Measurements from ENCODE around the gene COL5A2.
A peak's percentile ranks its signal among the peaks of the same experiment; 100 is the strongest.

COL5A2 gene

GRCh38 chr2:189137519-189137918 is 42.0 kb downstream of the COL5A2 start:
- no peak for DNase-seq (ENCODE audit: low read depth)

GRCh38 chr2:189134485-189134884 is 45.1 kb downstream of the COL5A2 start:
- no peak for TF ChIP-seq CTCF (conservative IDR thresholded peaks at IDR 0.05; ENCODE audit: control insufficient read depth, insufficient read depth, low read depth, low read length)

More at GRCh38 chr2:189137519-189137918, 42.0 kb downstream of the COL5A2 start:
- no peak for TF ChIP-seq CTCF (conservative IDR thresholded peaks at IDR 0.05; ENCODE audit: control insufficient read depth, insufficient read depth, low read depth, low read length)
- H3K4me3 ChIP-seq (ENCODE audit: control insufficient read depth, low read depth, low read length) = no peak overlapping the region

GRCh38 chr2:189131991-189132390 is 47.6 kb downstream of the COL5A2 start:
- no peak for TF ChIP-seq CTCF (conservative IDR thresholded peaks at IDR 0.05; ENCODE audit: control insufficient read depth, insufficient read depth, low read depth, low read length)
- peak; percentile 45 for DNase-seq (ENCODE audit: low read depth)
- H3K4me3 ChIP-seq (ENCODE audit: control insufficient read depth, low read depth, low read length) = no peak overlapping the region

More at GRCh38 chr2:189134485-189134884, 45.1 kb downstream of the COL5A2 start:
- no peak for DNase-seq (ENCODE audit: low read depth)
- H3K4me3 ChIP-seq (ENCODE audit: control insufficient read depth, low read depth, low read length) = no peak overlapping the region

GRCh38 chr2:189129971-189130370 is 49.6 kb downstream of the COL5A2 start:
- no peak for TF ChIP-seq CTCF (conservative IDR thresholded peaks at IDR 0.05; ENCODE audit: control insufficient read depth, insufficient read depth, low read depth, low read length)
- peak; percentile 89 for DNase-seq (ENCODE audit: low read depth)
- no peak overlapping the region for H3K4me3 ChIP-seq (ENCODE audit: control insufficient read depth, low read depth, low read length)

- TF ChIP-seq CTCF (conservative IDR thresholded peaks at IDR 0.05; ENCODE audit: control insufficient read depth, insufficient read depth, low read depth, low read length) = no peak
- no peak overlapping the region for H3K4me3 ChIP-seq (ENCODE audit: control insufficient read depth, low read depth, low read length)
- peak; percentile 71 for DNase-seq (ENCODE audit: low read depth)
These were observed 50.6 kb downstream of the COL5A2 start for GRCh38 chr2:189128970-189129369.

GRCh38 chr2:189127756-189128155 is 51.8 kb downstream of the COL5A2 start:
- TF ChIP-seq CTCF (conservative IDR thresholded peaks at IDR 0.05; ENCODE audit: control insufficient read depth, insufficient read depth, low read depth, low read length) = no peak
- DNase-seq (ENCODE audit: low read depth) = no peak
- H3K4me3 ChIP-seq (ENCODE audit: control insufficient read depth, low read depth, low read length) = no peak overlapping the region

- DNase-seq (ENCODE audit: low read depth) = no peak
- no peak for TF ChIP-seq CTCF (conservative IDR thresholded peaks at IDR 0.05; ENCODE audit: control insufficient read depth, insufficient read depth, low read depth, low read length)
- H3K4me3 ChIP-seq (ENCODE audit: control insufficient read depth, low read depth, low read length) = no peak overlapping the region
These were observed 54.4 kb downstream of the COL5A2 start for GRCh38 chr2:189125195-189125594.
